Smooth muscle cell (in vitro differentiated cells): ENCODE results near the gene EPHA6. TPM values are rescaled to one million over a fixed set of nuclear protein-coding genes. Genes with fewer than 3 reads are reported as not detected.

Experiments used
- DNase-seq: peaks from one replicate; lab custom pipeline; 2025; ENCODE audit not compliant: unreplicated experiment; lab: John Stamatoyannopoulos, UW
- H2AFZ ChIP-seq: fragments of 200-600 bp; sonication (generic); 2 replicates; pipeline ENCODE4 v1.6.0; 2016; ENCODE audit warnings: antibody characterized with exemption, low read depth, mild to moderate bottlenecking
- H3F3A ChIP-seq: fragments of 200-600 bp; sonication (generic); 2 replicates; pipeline ENCODE4 v1.6.0; 2017; ENCODE audit warnings: antibody characterized with exemption, low read depth
- H3K27ac ChIP-seq: fragments of 200-600 bp; sonication (generic); 2 replicates; pipeline ENCODE4 v1.5.1; 2016; ENCODE audit warnings: low read depth, mild to moderate bottlenecking
- H3K27me3 ChIP-seq: fragments of 200-600 bp; sonication (generic); 2 replicates; pipeline ENCODE4 v1.6.1; 2016; ENCODE audit warnings: low read depth, mild to moderate bottlenecking
- H3K36me3 ChIP-seq: fragments of 200-600 bp; sonication (generic); 2 replicates; pipeline ENCODE4 v1.5.1; 2016; ENCODE audit warnings: low read depth
- H3K4me1 ChIP-seq: fragments of 200-600 bp; sonication (generic); 2 replicates; pipeline ENCODE4 v1.5.1; 2016; ENCODE audit warnings: low read depth
- H3K4me2 ChIP-seq: fragments of 200-600 bp; sonication (generic); 2 replicates; pipeline ENCODE4 v1.6.0; 2016; ENCODE audit warnings: mild to moderate bottlenecking
- H3K4me3 ChIP-seq: fragments of 200-600 bp; sonication (generic); 2 replicates; pipeline ENCODE4 v1.5.1; 2016; ENCODE audit warnings: mild to moderate bottlenecking
- H3K79me2 ChIP-seq: fragments of 200-600 bp; sonication (generic); 2 replicates; pipeline ENCODE4 v1.6.0; 2016; ENCODE audit warnings: low read depth, mild to moderate bottlenecking
- H3K9ac ChIP-seq: fragments of 200-600 bp; sonication (generic); 2 replicates; pipeline ENCODE4 v1.6.0; 2016; ENCODE audit warnings: low read depth
- H3K9me3 ChIP-seq: fragments of 200-600 bp; sonication (generic); replicated peaks from 2 replicates; pipeline ENCODE4 v1.5.1; 2016; ENCODE audit warnings: low read depth
- H4K20me1 ChIP-seq: fragments of 200-600 bp; sonication (generic); 2 replicates; pipeline ENCODE4 v1.6.0; 2016; ENCODE audit warnings: low read depth
- CTCF ChIP-seq: fragments of 200-600 bp; sonication (generic); IDR thresholded peaks from 2 replicates; pipeline ENCODE4 v1.5.1; 2017; ENCODE audit warnings: borderline replicate concordance, mild to moderate bottlenecking, antibody characterized with exemption; ENCODE audit not compliant: insufficient read depth, poor library complexity, severe bottlenecking
- WGBS: methylation state at CpG from one replicate; pipeline ENCODE4 v1.1.7; 2016; ENCODE audit warnings: low lambda C conversion rate; 5-methylcytosine and 5-hydroxymethylcytosine counted together
- polyA plus RNA-seq: library from polyadenylated mRNA; unstranded; fragments of >200 nt; fragmentation: Nextera tagmentation; extraction: Ambion mirVana; gene quantifications from 2 replicates; pipeline ENCODE4 v1.2.1, GENCODE V29; 2016
- total RNA-seq: library from RNA; depleted of rRNA; stranded (reverse); fragments of >200 nt; gene quantifications from 2 replicates; pipeline ENCODE4 v1.2.3, GENCODE V29; 2014

EPHA6 gene
- total and polyA plus RNA-seq, 2 experiments from 2014 or later: 0.36 to 0.51 TPM

GRCh38 chr3:96869316-96869715, 54.9 kb downstream of the EPHA6 start:
- no peaks in the 10 kb centered on the region for H4K20me1 ChIP-seq
- no peak overlapping the region for H3K9ac ChIP-seq
- no peaks in the 10 kb centered on the region for H3K36me3 ChIP-seq
- TF ChIP-seq CTCF: no peak
- H3K4me1 ChIP-seq: no peaks in the 10 kb centered on the region
- H2AFZ ChIP-seq: no peak overlapping the region
- no peaks in the 10 kb centered on the region for H3K27me3 ChIP-seq
- 88% methylated on average over 2 of the region's 2 CpGs for WGBS
- H3F3A ChIP-seq: no peaks in the 10 kb centered on the region
- H3K9me3 ChIP-seq: no peaks in the 10 kb centered on the region
- H3K27ac ChIP-seq: no peak overlapping the region
- H3K4me2 ChIP-seq: no peak overlapping the region
- H3K79me2 ChIP-seq: no peaks in the 10 kb centered on the region
- H3K4me3 ChIP-seq: no peak overlapping the region
- no peak for DNase-seq

GRCh38 chr3:96877510-96877909, 63.1 kb downstream of the EPHA6 start:
- 87% methylated on average over 4 of the region's 4 CpGs for WGBS
- no peak for TF ChIP-seq CTCF
- H3F3A ChIP-seq: no peaks in the 10 kb centered on the region
- H3K9me3 ChIP-seq: no peaks in the 10 kb centered on the region
- DNase-seq: no peak
- H3K27me3 ChIP-seq: no peaks in the 10 kb centered on the region
- H4K20me1 ChIP-seq: no peaks in the 10 kb centered on the region
- no peaks in the 10 kb centered on the region for H3K4me1 ChIP-seq
- H3K79me2 ChIP-seq: no peaks in the 10 kb centered on the region
- no peak overlapping the region for H3K9ac ChIP-seq
- H3K4me3 ChIP-seq: no peak overlapping the region
- H2AFZ ChIP-seq: no peak overlapping the region
- H3K36me3 ChIP-seq: no peaks in the 10 kb centered on the region
- no peak overlapping the region for H3K4me2 ChIP-seq
- H3K27ac ChIP-seq: no peak overlapping the region

GRCh38 chr3:96900031-96900430, 85.6 kb downstream of the EPHA6 start:
- Histone ChIP-seq H3K9me3 (no peaks in the 10 kb centered on the region), H3K4me3 (no peak overlapping the region), H3K36me3 (no peaks in the 10 kb centered on the region), H2AFZ (no peak overlapping the region), H3K79me2 (no peaks in the 10 kb centered on the region), H3F3A (no peaks in the 10 kb centered on the region), H3K4me2 (no peak overlapping the region), H3K9ac (no peak overlapping the region), H3K27me3 (no peaks in the 10 kb centered on the region), H3K27ac (no peak overlapping the region), H3K4me1 (no peaks in the 10 kb centered on the region), H4K20me1 (no peaks in the 10 kb centered on the region)
- no peak for TF ChIP-seq CTCF
- no peak for DNase-seq
- WGBS: 88% methylated on average over 1 of the region's 1 CpG

- Histone ChIP-seq H3K36me3 (no peaks in the 10 kb centered on the region), H4K20me1 (no peaks in the 10 kb centered on the region), H2AFZ (no peak overlapping the region), H3K4me2 (no peak overlapping the region), H3K9ac (no peak overlapping the region), H3K27ac (no peak overlapping the region), H3K4me1 (no peaks in the 10 kb centered on the region), H3K4me3 (no peak overlapping the region), H3F3A (no peaks in the 10 kb centered on the region), H3K27me3 (no peaks in the 10 kb centered on the region), H3K9me3 (no peaks in the 10 kb centered on the region), H3K79me2 (no peaks in the 10 kb centered on the region)
- WGBS: 76% methylated on average over 4 of the region's 4 CpGs
- no peak for TF ChIP-seq CTCF
- no peak for DNase-seq
Observed at GRCh38 chr3:96900566-96900965, 86.2 kb downstream of the EPHA6 start.
